Activated T-helper 9 cell treated with anti-CD3 and anti-CD28 coated beads, Interleukin-2, amount 50 U/mL, for 16 hours (primary cell): ENCODE measurements around the gene BLVRA.
"Not testable (repeated sequence)": the region's sequence is repeated elsewhere in the genome, so short reads cannot be mapped to it uniquely, and the experiment has no call there.

ENCODE experiments used
- DNase-seq: peaks from one replicate; pipeline ENCODE4 v3.0.0-alpha.2; 2020; ENCODE audit warnings: low read depth

Gene BLVRA

DNA sequence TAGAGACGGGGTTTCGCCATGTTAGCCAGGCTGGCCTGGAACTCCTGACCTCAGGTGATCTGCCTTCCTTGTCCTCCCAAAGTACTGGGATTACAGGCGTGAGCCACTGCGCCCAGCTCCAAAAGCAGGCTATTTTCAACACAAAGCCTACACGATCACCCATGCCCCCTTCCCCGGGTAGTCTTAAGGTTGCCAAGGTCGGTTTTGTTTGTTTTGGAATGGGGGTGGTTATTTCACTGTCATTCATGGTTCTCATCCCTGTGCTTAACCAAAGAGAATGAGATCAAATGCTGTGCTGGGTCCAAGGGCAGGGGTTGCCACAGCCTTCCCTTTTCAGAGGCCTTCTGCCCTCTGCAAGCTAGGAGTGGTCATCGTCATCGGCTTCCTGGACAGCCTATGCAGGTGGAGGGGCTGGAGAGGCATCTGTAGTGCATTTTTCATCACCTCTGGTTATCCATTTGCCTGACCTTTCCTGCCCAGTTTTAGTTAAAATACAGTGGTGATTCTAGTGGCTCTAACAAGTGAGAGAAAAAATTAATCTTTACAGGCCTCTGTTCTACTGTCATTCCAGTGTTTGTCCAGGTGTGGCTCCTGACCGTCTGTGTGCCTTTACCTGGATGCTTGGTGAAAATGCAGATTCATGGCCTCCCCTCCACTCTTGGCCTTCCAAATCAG lies 11.4 kb downstream of the BLVRA start:
- no peak for DNase-seq

DNA sequence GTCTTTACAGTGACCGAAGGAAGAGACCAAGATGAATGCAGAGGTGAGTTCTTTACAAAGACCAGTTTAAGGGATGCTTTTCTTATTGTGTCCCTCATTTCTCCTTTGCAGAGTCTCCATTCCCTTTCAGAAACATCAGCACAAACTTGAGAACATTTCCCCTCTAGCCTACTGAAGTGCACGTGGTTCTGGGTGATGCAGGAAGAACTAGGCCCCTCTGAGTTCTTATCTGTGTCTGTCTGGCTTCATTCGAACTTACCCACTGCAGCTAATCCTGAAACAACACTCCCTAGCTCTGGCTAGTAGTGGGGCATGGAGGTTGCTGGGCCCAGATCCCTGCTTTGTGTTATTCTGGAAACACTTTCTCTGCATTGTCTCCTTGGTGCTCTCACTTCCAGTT lies 12.6 kb downstream of the BLVRA start:
- no peak for DNase-seq

DNA sequence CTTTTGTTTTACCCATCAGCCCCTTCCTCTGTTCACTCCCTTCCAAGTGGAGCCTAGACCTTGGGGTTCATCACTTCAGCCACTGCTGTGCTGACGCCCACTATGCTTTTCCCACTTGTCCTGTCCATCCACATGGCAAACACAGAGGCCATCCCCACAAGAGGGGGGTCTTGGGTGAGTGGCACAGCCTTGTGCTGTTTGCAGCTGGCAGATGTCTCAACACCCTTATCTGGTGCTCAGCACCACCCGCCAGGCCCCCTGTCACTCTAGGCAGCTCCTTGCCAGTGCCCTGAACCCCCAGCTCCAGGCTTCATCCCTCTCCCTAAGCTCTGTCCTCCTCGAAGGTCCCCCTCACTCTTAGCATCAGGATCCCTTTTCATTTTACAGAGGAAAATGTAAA lies 13.1 kb downstream of the BLVRA start:
- DNase-seq: no peak

DNA sequence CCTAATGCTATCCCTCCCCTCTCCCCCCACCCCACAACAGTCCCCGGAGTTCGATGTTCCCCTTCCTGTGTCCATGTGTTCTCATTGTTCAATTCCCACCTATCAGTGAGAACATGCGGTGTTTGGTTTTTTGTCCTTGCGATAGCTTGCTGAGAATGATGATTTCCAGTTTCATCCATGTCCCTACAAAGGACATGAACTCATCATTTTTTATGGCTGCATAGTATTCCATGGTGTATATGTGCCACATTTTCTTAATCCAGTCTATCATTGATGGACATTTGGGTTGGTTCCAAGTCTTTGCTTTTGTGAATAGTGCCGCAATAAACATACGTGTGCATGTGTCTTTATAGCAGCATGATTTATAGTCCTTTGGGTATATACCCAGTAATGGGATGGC lies 14.8 kb downstream of the BLVRA start:
- DNase-seq: not testable (repeated sequence)

DNA sequence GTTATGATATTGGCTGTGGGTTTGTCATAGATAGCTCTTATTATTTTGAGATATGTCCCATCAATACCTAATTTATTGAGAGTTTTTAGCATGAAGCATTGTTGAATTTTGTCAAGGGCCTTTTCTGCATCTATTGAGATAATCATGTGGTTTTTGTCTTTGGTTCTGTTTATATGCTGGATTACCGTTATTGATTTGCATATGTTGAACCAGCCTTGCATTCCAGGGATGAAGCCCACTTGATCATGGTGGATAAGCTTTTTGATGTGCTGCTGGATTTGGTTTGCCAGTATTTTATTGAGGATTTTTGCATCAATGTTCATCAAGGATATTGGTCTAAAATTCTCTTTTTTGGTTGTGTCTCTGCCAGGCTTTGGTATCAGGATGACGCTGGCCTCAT lies 16.8 kb downstream of the BLVRA start:
- DNase-seq: not testable (repeated sequence)

DNA sequence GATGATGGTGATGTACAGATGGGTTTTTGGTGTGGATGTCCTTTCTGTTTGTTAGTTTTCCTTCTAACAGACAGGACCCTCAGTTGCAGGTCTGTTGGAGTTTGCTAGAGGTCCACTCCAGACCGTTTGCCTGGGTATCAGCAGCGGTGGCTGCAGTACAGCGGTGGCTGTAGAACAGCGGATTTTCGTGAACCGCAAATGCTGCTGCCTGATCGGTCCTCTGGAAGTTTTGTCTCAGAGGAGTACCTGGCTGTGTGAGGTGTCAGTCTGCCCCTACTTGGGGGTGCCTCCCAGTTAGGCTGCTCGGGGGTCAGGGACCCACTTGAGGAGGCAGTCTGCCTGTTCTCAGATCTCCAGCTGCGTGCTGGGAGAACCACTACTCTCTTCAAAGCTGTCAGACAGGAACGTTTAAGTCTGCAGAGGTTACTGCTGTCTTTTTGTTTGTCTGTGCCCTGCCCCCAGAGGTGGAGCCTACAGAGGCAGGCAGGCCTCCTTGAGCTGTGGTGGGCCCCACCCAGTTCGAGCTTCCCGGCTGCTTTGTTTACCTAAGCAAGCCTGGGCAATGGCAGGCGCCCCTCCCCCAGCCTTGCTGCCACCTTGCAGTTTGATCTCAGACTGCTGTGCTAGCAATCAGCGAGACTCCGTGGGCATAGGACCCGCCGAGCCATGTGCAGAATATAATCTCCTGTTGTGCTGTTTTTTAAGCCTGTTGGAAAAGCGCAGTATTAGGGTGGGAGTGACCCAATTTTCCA lies 20.0 kb downstream of the BLVRA start:
- DNase-seq: not testable (repeated sequence)

DNA sequence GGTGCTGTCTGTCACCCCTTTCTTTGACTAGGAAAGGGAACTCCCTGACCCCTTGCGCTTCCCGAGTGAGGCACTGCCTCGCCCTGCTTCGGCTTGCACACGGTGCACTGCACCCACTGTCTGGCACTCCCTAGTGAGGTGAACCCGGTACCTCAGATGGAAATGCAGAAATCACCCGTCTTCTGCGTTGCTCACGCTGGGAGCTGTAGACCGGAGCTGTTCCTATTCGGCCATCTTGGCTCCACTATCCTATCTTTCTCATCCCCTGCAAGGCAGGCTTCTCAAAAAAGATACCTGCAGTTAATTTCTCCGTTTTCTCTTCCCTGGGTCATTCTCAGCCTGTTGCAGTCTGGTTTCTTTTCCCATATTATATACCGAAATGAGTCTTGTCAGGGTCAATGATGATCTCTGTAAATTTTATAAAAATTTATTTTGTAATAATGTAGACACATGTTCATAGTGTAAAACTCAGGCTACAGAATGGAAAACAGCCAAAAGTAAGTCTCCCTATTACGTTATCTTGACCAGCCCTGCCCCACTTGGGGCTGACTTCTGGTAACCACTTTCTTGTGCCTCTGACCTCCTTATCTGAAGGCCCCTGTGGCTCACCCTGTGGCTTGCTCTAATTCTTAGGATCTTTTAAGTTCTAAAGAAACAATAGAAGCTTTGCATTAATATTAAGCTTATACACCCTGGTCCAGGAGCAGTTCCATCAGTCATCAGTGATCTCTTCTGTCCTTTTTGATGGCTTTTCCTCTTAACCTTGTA lies 20.7 kb downstream of the BLVRA start:
- DNase-seq: no peak

DNA sequence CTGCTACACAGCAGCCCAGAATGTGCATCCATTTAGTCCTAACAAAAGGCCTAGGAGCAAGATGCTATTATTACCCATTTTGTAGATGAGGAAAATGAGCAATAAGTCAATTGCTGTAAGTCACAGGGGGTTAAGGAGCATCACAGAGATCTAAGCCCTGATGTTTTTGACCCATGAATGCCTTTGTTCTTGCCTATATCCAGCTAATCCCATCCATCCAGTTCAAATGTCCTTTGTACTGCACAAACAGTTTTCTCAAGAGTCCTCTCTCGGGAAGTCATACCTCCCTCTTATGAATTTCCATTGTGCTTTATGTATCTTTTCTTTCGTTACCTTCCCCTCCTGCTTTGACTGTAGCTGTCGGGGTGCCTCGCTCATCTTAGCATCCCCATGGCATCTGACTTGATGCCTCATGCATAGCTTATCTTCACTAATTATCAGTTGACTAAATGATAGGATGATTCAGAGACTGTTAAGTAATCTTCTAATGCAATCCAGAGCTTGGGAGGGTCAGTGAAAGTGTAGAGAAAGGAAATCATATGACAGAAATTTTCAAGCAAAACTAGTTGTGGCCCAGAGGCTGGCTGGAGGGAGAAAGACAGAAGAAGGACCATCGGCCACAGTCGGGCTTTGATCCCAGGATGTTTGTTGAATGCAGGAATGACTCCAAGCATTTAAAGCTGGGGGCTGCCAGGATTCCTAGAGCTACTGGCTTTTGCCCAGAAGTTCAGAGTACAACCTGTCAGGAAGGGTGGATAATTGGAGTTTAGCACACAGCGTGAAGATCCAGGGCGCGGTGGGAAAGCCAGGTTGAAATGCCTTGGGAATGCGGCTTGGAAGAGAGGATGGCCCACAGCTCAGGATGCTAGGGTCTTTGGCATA lies 23.5 kb downstream of the BLVRA start:
- no peak for DNase-seq

DNA sequence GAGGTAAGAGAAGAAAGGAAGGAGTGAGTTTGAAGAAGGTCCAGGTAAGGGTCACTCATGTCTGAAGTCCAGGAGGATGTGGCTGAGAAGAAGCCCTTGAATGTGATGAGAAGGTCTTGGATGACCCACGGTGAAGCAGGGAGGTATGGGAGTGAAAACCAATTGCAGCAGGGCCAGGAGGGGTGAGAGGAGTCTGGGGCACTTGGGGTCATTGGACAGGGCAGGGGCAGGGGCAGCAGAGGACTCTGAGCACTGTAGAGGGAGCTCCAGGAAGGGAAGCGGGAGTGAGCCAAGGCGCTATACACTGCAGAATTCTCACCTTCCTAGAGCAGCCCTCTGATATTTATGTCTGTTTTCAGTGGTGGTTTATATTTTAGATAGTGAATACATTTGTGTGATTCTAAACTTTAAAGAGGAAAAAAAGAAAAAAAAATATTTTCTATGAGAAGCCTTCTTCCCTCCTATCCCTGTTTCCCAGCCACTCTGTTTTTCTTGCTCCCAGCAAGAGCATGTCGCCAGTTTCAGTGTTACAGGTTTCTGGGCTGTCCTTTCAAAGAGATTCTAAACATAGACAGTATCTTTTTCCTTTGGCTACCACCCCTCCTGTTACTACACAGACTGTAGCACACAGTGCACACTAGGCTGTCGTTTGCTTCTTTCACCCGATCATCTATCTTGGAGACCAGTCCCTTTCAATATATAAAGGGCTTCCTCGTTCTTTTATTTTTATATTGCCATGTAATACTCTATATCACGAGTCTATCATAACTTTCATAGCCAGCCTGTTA lies 24.5 kb downstream of the BLVRA start:
- DNase-seq: no peak

DNA sequence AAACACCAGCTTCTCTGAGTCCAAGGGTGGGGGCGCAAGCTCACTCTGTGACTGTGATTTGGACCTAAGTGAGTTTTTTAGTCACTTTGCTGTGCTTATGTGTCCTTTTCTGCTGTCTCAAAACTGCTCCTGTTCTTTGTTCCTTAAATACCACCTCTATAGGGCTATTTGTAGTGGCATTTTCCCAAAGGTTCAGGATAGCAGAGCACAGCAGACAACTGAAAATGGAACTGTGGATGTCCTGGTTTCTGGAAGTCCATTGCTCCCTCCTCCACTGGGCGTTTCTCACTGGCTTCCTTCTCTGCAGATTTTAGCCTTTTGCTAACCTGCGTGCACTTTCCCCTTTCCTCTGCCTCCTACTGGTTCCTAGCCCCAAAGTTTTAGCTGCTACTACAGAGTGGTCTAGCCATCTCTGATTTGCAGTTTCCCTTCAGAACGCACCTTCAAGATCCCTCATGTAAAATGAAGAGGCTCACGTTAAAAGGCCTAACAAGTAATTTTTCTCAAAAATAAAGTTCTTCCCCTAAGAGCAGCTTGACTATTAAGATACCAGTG lies 25.6 kb downstream of the BLVRA start:
- DNase-seq: no peak

DNA sequence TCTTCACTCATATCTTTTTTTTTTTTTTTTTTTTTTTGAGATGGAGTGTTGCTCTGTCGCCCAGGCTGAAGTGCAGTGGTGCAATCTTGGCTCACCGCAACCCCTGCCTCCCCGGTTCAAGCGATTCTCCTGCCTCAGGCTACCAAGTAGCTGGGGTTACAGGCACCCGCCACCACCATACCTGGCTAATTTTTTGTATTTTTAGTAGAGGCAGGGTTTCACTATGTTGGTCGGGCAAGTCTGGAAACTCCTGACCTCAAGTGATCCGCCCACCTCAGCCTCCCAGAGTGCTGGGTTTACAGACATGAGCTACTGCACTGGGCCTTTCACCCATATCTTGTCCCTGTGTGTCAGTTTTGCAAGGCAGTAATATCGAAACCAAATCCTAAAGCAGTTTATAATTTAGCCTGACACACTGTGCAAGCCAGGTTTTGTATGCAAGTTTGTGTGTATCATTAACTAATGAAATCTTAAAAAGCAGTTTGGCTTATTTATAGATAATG lies 26.2 kb downstream of the BLVRA start:
- DNase-seq: peak; percentile 3

DNA sequence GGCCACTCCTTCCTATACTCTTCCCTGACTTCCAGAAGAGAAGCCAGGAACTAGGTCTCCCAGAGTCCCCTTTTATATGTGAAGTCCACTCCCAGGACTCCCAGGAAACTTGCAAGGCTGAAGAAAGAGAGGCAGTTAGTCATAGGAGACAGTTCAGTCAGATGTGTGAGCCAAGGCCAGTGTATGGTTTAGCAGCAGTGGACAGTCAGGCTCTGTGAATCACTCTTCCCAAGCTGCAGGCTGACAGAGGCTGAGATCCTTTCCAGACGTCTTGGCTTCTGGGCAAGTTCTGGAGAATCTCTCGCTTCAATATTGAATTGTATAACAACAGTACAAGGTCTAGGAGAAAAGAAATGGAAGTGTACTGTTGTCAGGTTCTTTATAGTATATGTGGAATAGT lies 26.9 kb downstream of the BLVRA start:
- DNase-seq: no peak

DNA sequence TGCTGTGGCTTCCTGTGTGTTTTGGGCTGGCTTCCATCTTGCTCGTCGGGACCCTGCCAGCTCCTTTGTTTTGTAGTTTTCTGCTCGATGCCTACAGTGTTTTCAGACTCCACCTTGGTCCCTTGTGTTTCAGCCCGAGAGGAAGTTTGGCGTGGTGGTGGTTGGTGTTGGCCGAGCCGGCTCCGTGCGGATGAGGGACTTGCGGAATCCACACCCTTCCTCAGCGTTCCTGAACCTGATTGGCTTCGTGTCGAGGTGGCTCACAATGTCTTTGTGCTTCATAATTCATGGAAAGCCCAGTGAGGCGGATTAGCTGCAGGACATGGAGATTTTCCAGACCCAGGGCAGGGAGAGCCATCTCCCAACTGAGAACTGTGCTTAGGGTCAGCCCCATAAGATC lies 29.3 kb downstream of the BLVRA start:
- no peak for DNase-seq

DNA sequence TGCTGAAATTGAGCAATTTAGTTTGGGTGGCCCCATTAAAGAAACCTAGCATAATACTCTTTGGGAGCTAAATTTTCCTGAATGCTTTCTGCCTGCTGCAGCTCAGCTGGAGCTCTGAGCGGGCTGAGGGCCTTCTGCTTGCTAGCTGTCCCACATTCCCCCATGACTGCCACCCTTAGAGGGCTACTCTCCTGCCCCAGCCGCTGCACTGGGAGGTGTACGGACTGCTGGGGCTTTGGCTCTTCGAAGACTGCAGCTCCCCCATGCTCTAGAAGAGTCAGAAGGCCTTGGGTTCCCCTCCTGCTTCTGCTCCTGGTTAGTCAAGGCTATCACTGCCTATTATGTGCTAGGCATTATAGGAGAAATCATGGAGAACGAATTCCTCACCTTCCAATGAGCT lies 31.5 kb downstream of the BLVRA start:
- DNase-seq: no peak

DNA sequence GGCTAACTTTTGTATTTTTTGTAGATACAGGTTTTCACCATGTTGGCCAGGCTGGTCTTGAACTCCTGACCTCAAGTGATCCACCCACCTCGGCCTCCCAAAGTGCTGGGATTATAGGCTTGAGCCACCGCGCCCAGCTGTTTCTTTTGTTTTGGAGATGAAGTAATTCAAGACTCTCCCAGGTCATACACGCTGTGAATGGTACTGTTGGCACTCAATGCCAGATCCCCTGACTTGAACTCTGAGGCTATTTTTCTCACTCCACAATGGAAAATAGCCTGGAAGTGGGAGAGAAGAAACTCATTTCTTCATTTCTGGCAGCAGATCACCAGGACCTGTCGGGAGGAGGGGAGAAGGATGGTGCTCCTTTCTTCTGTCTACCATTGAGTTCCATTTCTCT lies 32.4 kb downstream of the BLVRA start:
- DNase-seq: no peak

DNA sequence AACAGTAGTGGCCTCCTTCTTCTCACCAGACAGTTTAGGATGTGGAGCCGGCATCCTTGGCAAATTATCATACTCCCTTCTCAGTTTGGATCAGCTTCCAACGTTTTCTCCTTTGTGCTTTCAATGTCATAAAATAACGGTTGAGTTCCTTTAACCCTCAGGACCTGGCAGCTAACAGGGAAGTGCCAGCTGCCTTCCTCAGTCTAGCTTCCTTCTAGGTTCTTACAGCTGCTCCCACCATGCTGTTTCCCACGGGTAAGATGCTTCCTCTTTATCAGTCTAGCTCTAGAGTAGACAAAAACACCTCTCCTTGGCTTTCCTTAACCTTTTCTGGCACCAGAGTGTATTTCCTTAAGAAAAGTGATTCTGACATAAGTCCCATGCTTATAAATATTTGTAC lies 33.2 kb downstream of the BLVRA start:
- no peak for DNase-seq

DNA sequence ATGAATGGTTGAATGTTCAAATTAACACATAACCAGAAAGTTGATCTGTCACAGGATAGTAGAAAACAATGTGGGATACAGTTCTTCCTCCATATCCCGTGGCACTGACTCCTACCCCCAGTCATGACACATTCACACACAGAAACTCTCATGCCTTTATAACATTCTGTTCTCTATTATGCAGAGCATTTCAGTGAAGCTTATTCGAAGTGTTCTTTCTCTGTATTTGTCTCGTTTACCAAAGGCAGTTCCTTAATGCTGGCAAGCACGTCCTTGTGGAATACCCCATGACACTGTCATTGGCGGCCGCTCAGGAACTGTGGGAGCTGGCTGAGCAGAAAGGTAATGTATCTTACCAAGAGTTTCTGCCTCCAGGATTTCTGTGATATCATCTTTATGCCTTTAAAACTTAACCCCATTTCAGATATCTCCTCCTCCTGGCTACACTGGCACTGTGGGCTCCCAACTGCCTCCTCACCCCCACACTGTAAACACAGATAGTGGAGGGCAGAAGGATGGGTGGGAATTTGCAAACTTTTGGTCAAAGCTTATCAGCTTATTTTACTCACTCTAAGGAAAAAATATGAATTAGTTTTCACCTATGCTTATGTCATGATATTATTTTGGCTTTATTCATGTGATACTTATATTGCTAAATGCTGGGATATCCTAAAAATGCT lies 34.1 kb downstream of the BLVRA start:
- no peak for DNase-seq

DNA sequence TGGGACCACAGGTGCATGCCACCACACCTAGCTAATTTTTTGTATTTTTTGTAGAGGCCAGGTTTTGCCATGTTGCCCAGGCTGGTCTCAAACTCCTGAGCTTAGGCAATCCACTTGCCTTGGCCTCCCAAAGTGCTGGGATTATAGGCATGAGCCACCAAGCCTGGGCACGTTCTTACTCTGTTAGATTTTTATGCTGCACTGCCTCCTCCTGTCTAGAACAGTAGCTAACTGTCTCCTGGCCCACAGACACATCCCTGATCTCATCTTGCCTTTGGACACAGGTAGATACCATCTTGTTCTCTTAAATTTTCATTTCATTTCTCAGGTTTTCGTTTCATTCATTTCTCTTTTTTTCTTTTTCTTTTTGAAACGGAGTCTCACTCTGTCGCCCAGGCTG lies 41.1 kb downstream of the BLVRA start:
- DNase-seq: no peak

DNA sequence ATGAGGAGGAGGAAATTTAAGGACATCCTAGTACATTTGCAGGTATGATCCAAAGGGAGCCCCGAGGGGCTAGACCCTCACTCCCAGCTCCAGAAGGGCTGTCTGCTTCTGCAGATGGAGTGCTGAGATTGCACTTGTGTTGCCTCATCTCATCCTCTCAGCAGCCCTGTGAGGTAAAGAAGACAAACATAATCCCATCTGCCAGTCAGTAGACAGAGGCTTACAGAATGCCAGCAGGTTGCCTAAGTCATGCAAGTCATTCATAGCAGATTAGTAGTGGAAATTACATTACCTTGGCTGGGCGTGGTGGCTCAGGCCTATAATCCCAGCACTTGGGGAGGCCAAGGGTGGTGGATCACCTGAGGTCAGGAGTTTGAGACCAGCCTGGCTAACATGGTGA lies 45.4 kb downstream of the BLVRA start:
- no peak for DNase-seq

DNA sequence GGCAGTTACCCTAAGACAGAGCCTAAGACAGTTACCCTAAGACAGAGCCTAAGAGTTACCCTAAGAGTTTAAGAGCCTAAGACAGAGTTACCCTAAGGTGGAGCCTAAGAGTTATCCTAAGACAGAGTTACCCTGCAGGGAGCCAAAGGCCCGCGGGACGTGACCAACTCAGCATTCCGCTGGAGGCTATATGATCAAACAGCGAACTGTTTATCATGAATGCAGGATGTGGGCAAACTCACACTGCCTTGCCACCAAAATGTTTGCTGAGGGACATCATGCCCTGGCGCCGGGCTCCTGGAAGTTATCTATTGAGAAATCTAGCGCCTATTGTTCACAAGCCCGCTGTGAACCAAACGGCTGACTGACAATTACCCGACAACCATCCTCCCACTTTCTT lies 49.9 kb downstream of the BLVRA start:
- no peak for DNase-seq
